HEK293 (cell line): ENCODE data around the gene NABP2.

Experiments used
- CTCF ChIA-PET: fragments of 350-600 bp; formaldehyde crosslinking; extraction: SDS; loops from one replicate; lab custom pipeline; 2021; ENCODE audit warnings: antibody characterized with exemption; lab: Yijun Ruan, JAX
- POLR2A ChIA-PET: fragments of 300-600 bp; formaldehyde crosslinking; extraction: SDS; loops from one replicate; lab custom pipeline; 2020; ENCODE audit warnings: antibody characterized with exemption, inconsistent platforms; lab: Yijun Ruan, JAX
- H3K27ac ChIP-seq: fragments of 200-500 bp; sonication (Bioruptor generic); 2 replicates; pipeline ENCODE4 v1.5.1; 2014; ENCODE audit warnings: low read depth, low read length, control low read depth, inconsistent platforms; ENCODE audit errors: extremely low read depth
- H3K36me3 ChIP-seq, 2 experiments: fragments of 200-500 bp in 1 of 2; sonication (Bioruptor generic) in 1 of 2; 1 replicate in 1 of 2; 2 replicates in 1 of 2; pipeline ENCODE4 v1.5.1; 2014 to 2017; ENCODE audit warnings: inconsistent platforms in 2 of 2, low read length in 2 of 2; ENCODE audit not compliant: control insufficient read depth in 2 of 2, insufficient read depth in 1 of 2
- H3K4me1 ChIP-seq: fragments of 200-500 bp; sonication (Bioruptor generic); 2 replicates; pipeline ENCODE4 v1.5.1; 2014; ENCODE audit warnings: mild to moderate bottlenecking, low read length, inconsistent platforms; ENCODE audit not compliant: control insufficient read depth, insufficient read depth
- H3K4me3 ChIP-seq: 2 replicates; pipeline ENCODE4 v1.5.1; 2011; ENCODE audit warnings: low read depth, mild to moderate bottlenecking, control low read depth, low read length, moderate library complexity
- H3K9me3 ChIP-seq: fragments of 200-500 bp; sonication (Bioruptor generic); 2 replicates; pipeline ENCODE4 v1.5.1; 2014; ENCODE audit warnings: low read depth, low read length, inconsistent platforms; ENCODE audit not compliant: control insufficient read depth, insufficient read depth
- KLF10 ChIP-seq: fragments of 450-650 bp; IDR thresholded peaks from 2 replicates; pipeline ENCODE4 v1.5.1; 2018; ENCODE audit warnings: missing biosample characterization, mild to moderate bottlenecking, missing genetic modification characterization
- KLF17 ChIP-seq: fragments of 450-650 bp; formaldehyde crosslinking; IDR thresholded peaks from 2 replicates; pipeline ENCODE4 v1.5.1; 2016; ENCODE audit warnings: missing biosample characterization, missing genetic modification characterization
- KLF8 ChIP-seq: fragments of 450-650 bp; formaldehyde crosslinking; IDR thresholded peaks from 2 replicates; pipeline ENCODE4 v1.5.1; 2016; ENCODE audit warnings: missing biosample characterization, missing genetic modification characterization
- PRDM1 ChIP-seq: fragments of 450-650 bp; formaldehyde crosslinking; IDR thresholded peaks from 2 replicates; pipeline ENCODE4; 2016; ENCODE audit warnings: missing biosample characterization, missing genetic modification characterization
- PRDM2 ChIP-seq: fragments of 450-650 bp; formaldehyde crosslinking; IDR thresholded peaks from 2 replicates; pipeline ENCODE4 v1.5.1; 2016; ENCODE audit warnings: missing biosample characterization, missing genetic modification characterization, borderline replicate concordance
- SP2 ChIP-seq: fragments of 450-650 bp; formaldehyde crosslinking; IDR thresholded peaks from 2 replicates; pipeline ENCODE4 v1.5.1; 2016; ENCODE audit warnings: missing biosample characterization, missing genetic modification characterization
- TSHZ1 ChIP-seq: fragments of 450-650 bp; formaldehyde crosslinking; IDR thresholded peaks from 2 replicates; pipeline ENCODE4 v1.5.1; 2016; ENCODE audit warnings: missing biosample characterization, missing genetic modification characterization, borderline replicate concordance
- ZBTB10 ChIP-seq: fragments of 450-650 bp; formaldehyde crosslinking; IDR thresholded peaks from 2 replicates; pipeline ENCODE4 v1.5.1; 2016; ENCODE audit warnings: missing biosample characterization, missing genetic modification characterization
- ZFHX2 ChIP-seq: fragments of 450-650 bp; formaldehyde crosslinking; conservative IDR thresholded peaks from 2 replicates; pipeline ENCODE4 v1.5.1; 2016; ENCODE audit warnings: missing biosample characterization, missing genetic modification characterization
- ZNF2 ChIP-seq: fragments of 450-650 bp; formaldehyde crosslinking; IDR thresholded peaks from 2 replicates; pipeline ENCODE4 v1.5.1; 2016; ENCODE audit warnings: missing biosample characterization, missing genetic modification characterization
- ZNF23 ChIP-seq: fragments of 450-650 bp; formaldehyde crosslinking; IDR thresholded peaks from 2 replicates; pipeline ENCODE4 v1.5.1; 2016; ENCODE audit warnings: missing biosample characterization, missing genetic modification characterization, borderline replicate concordance
- ZNF335 ChIP-seq: fragments of 450-650 bp; formaldehyde crosslinking; conservative IDR thresholded peaks from 2 replicates; pipeline ENCODE4 v1.5.1; 2016; ENCODE audit warnings: missing biosample characterization, missing genetic modification characterization
- ZNF341 ChIP-seq: fragments of 450-650 bp; formaldehyde crosslinking; IDR thresholded peaks from 2 replicates; pipeline ENCODE4; 2016; ENCODE audit warnings: low read depth, missing biosample characterization, missing genetic modification characterization
- ZNF394 ChIP-seq: fragments of 450-650 bp; formaldehyde crosslinking; IDR thresholded peaks from 2 replicates; pipeline ENCODE4 v1.5.1; 2016; ENCODE audit warnings: missing biosample characterization, missing genetic modification characterization, mild to moderate bottlenecking, moderate library complexity, borderline replicate concordance
- ZNF580 ChIP-seq: fragments of 450-650 bp; formaldehyde crosslinking; IDR thresholded peaks from 2 replicates; pipeline ENCODE4 v1.5.1; 2016; ENCODE audit warnings: missing biosample characterization, missing genetic modification characterization
- ZNF704 ChIP-seq: fragments of 450-650 bp; formaldehyde crosslinking; IDR thresholded peaks from 2 replicates; pipeline ENCODE4 v1.5.1; 2016; ENCODE audit warnings: missing biosample characterization, missing genetic modification characterization
- ZNF843 ChIP-seq: fragments of 450-650 bp; formaldehyde crosslinking; IDR thresholded peaks from 2 replicates; pipeline ENCODE4 v1.5.1; 2016; ENCODE audit warnings: missing biosample characterization, missing genetic modification characterization
- ZSCAN18 ChIP-seq: fragments of 450-650 bp; formaldehyde crosslinking; IDR thresholded peaks from 2 replicates; pipeline ENCODE4 v1.5.1; 2016; ENCODE audit warnings: missing biosample characterization, missing genetic modification characterization

NABP2 gene

GRCh38 chr12:56258068-56258819 is 34.1 kb downstream of the NABP2 start, which contains the start of gene ANKRD52 (continued):
- TF ChIP-seq ZFHX2 (tag by site-specific recombination) (peak; percentile 16; the same call in 1 of the 2 replicates), ZNF2 (tag by site-specific recombination) (0 out of 2 replicates have a peak, but pooled peaks have one; percentile 21), SP2 (peak; percentile 57), ZNF843 (tag by site-specific recombination) (no peak), ZNF580 (tag by site-specific recombination) (0 out of 2 replicates have a peak, but pooled peaks have one; percentile 36), PRDM2 (no peak)

- CTCF ChIA-PET, result interaction anchor here (0.6 to 2.3 kb wide), 24 partner anchors 9 to 205 kb away, joined by 3 to 15 read pairs (median 4); partner anchors contain the start of genes ESYT1, RNF41 and SMARCC2
- Histone ChIP-seq H3K27ac (peak overlapping the region; percentile 90), H3K4me1 (peaks cover 13% of the 10 kb centered on the region), H3K9me3 (no peaks in the 10 kb centered on the region), H3K4me3 (peak overlapping the region; percentile 92), H3K36me3 (peaks cover 11 to 34% of the 10 kb centered on the region in 2 experiments)
- POLR2A ChIA-PET, result interaction anchor here (1.0 to 3.5 kb wide), 6 partner anchors 9 to 155 kb away, joined by 3 to 26 read pairs (median 4); partner anchors contain the start of genes COQ10A, PA2G4, RNF41 and ZC3H10
- TF ChIP-seq TSHZ1 (tag by site-specific recombination) (no peak), ZNF341 (peak; percentile 82), ZNF23 (tag by site-specific recombination) (no peak), KLF17 (no peak), ZNF394 (no peak), PRDM1 (peak; percentile 69), KLF10 (tag by site-specific recombination) (no peak), KLF8 (tag by site-specific recombination) (no peak), ZNF335 (tag by site-specific recombination) (peak; percentile 22; the same call in 1 of the 2 replicates), ZNF704 (tag by site-specific recombination) (no peak), ZBTB10 (tag by site-specific recombination) (0 out of 2 replicates have a peak, but pooled peaks have one; percentile 17), ZSCAN18 (tag by site-specific recombination) (no peak)
Observed at GRCh38 chr12:56258820-56259183, 34.7 kb downstream of the NABP2 start.
